ENCODE results near the gene ARID1B.

GRCh38 chr6:156804402-156804801, 27.2 kb downstream of the ARID1B start:
- TF ChIP-seq CTCF (conservative IDR thresholded peaks at IDR 0.05; ENCODE audit: low read depth, low read length) (no peak), MXI1 (IDR thresholded peaks at IDR 0.05; ENCODE audit: borderline replicate concordance, low read depth, low read length) (no peak), ELK1 (IDR thresholded peaks at IDR 0.05; ENCODE audit: borderline replicate concordance, low read depth, low read length) (no peak), CEBPB (IDR thresholded peaks at IDR 0.05; ENCODE audit: low read depth, low read length) (no peak)

All from IMR-90 (cell line).